DOHH2 (cell line): ENCODE results near the gene DNAH5.

Experiments
- CTCF ChIP-seq: fragments of 200-600 bp; sonication (generic); IDR thresholded peaks from one replicate; pipeline ENCODE4 v1.5.1; 2014; ENCODE audit warnings: antibody characterized with exemption, mild to moderate bottlenecking, low read depth, low read length; ENCODE audit not compliant: poor library complexity, severe bottlenecking
- EZH2phosphoT487 ChIP-seq: fragments of 200-600 bp; sonication (generic); IDR thresholded peaks from 2 replicates; pipeline ENCODE4 v1.6.1; 2017; ENCODE audit warnings: borderline replicate concordance, mild to moderate bottlenecking, antibody characterized with exemption, low read length, moderate library complexity, mixed read lengths

- TF ChIP-seq CTCF (no peak), EZH2phosphoT487 (no peak)
These were observed 290.8 kb downstream of the DNAH5 start for GRCh38 chr5:13653709-13654108.
